HPDE6-E6E7 (cell line): Measurements from ENCODE around the gene C21orf58.
"Not testable (repeated sequence)": the region's sequence is repeated elsewhere in the genome, so short reads cannot be mapped to it uniquely, and the experiment has no call there.

Source experiments
- DNase-seq: peaks from one replicate; pipeline ENCODE4 v3.0.0; 2011; ENCODE audit warnings: missing footprints; ENCODE audit errors: extremely low spot score

C21orf58 gene

GRCh38 chr21:46323710-46324389, at the start of gene C21orf58, which contains the start of gene PCNT:
C21orf58 (minus strand) TSS chr21:46323870; CDS start chr21:46322738, 1,132 bp downstream.
PCNT (plus strand) TSS chr21:46324156; CDS start chr21:46324229, 73 bp downstream.
- DNase-seq, result peak; percentile 94

- not testable (repeated sequence) for DNase-seq
Observed at GRCh38 chr21:46372947-46373346, 49.3 kb upstream of the C21orf58 start.

GRCh38 chr21:46372014-46372485, 48.4 kb upstream of the C21orf58 start:
- no peak for DNase-seq

GRCh38 chr21:46371204-46372013, 47.7 kb upstream of the C21orf58 start:
- no peak for DNase-seq

GRCh38 chr21:46369520-46370235, 46.0 kb upstream of the C21orf58 start:
- DNase-seq, result no peak

GRCh38 chr21:46368533-46369285, 45.0 kb upstream of the C21orf58 start:
- no peak for DNase-seq

GRCh38 chr21:46366966-46367365, 43.3 kb upstream of the C21orf58 start:
- no peak for DNase-seq

- no peak for DNase-seq
Observed at GRCh38 chr21:46366561-46366960, 42.9 kb upstream of the C21orf58 start.

GRCh38 chr21:46366091-46366490, 42.4 kb upstream of the C21orf58 start:
- no peak for DNase-seq

- DNase-seq, result no peak
Observed at GRCh38 chr21:46363698-46364097, 40.0 kb upstream of the C21orf58 start.

GRCh38 chr21:46362946-46363345, 39.3 kb upstream of the C21orf58 start:
- DNase-seq, result no peak

GRCh38 chr21:46361935-46362334, 38.3 kb upstream of the C21orf58 start:
- DNase-seq, result no peak

- DNase-seq, result no peak
Observed at GRCh38 chr21:46361176-46361575, 37.5 kb upstream of the C21orf58 start.

GRCh38 chr21:46357684-46358425, 34.2 kb upstream of the C21orf58 start:
- no peak for DNase-seq

GRCh38 chr21:46357335-46357604, 33.6 kb upstream of the C21orf58 start:
- no peak for DNase-seq

- DNase-seq, result no peak
Observed at GRCh38 chr21:46356494-46357334, 33.0 kb upstream of the C21orf58 start.

GRCh38 chr21:46356005-46356338, 32.3 kb upstream of the C21orf58 start:
- no peak for DNase-seq

- DNase-seq, result no peak
Observed at GRCh38 chr21:46355161-46356004, 31.7 kb upstream of the C21orf58 start.

- no peak for DNase-seq
Observed at GRCh38 chr21:46354518-46354917, 30.8 kb upstream of the C21orf58 start.
